Common myeloid progenitor, CD34-positive (primary cell): ENCODE data around the gene SLC22A1.
"Not testable (repeated sequence)": the region's sequence is repeated elsewhere in the genome, so short reads cannot be mapped to it uniquely, and the experiment has no call there.

Source experiments
- CTCF ChIA-PET: fragments of 350-600 bp; sonication (Branson Sonifier 250); formaldehyde crosslinking; loops from one replicate; lab custom pipeline; 2021; ENCODE audit warnings: antibody characterized with exemption; lab: Charles Lee
- POLR2A ChIA-PET: fragments of 350-600 bp; sonication (Branson Sonifier 250); formaldehyde crosslinking; loops from one replicate; lab custom pipeline; 2021; ENCODE audit warnings: antibody characterized with exemption; lab: Charles Lee
- DNase-seq, 3 donors: peaks; one replicate each; pipeline versions ENCODE4 v3.0.0 to v3.0.0-alpha.2; 2013
- H3K27ac ChIP-seq, 2 experiments: 1 replicate in 1 of 2; 2 replicates in 1 of 2; pipeline ENCODE4 v1.7.0; 2013; ENCODE audit warnings: inconsistent platforms in 2 of 2, low read length in 2 of 2, mild to moderate bottlenecking in 2 of 2, low read depth in 1 of 2, moderate library complexity in 1 of 2; ENCODE audit not compliant: severe bottlenecking in 2 of 2, insufficient read depth in 1 of 2, poor library complexity in 1 of 2
- H3K27me3 ChIP-seq, 5 experiments: replicated peaks in 2 of 5; 1 replicate in 3 of 5; 2 replicates in 2 of 5; pipeline versions ENCODE4 v1.6.1 to v1.7.0; 2013; ENCODE audit warnings: low read length in 4 of 5, mild to moderate bottlenecking in 2 of 5, moderate library complexity in 2 of 5, inconsistent platforms in 1 of 5; ENCODE audit not compliant: insufficient read depth in 5 of 5, control insufficient read depth in 4 of 5
- H3K36me3 ChIP-seq, 4 experiments: 1 replicate in 2 of 4; 2 replicates in 2 of 4; pipeline versions ENCODE4 v1.6.1 to v1.7.0; 2013; ENCODE audit warnings: low read length in 3 of 4, control low read depth in 1 of 4, mild to moderate bottlenecking in 1 of 4; ENCODE audit not compliant: control insufficient read depth in 4 of 4, insufficient read depth in 4 of 4
- H3K4me1 ChIP-seq, 4 experiments: 1 replicate in 3 of 4; 2 replicates in 1 of 4; pipeline versions ENCODE4 v1.6.1 to v1.7.1; 2013; ENCODE audit warnings: low read length in 3 of 4, mild to moderate bottlenecking in 3 of 4, control low read depth in 1 of 4, inconsistent platforms in 1 of 4, moderate library complexity in 1 of 4; ENCODE audit not compliant: control insufficient read depth in 4 of 4, insufficient read depth in 4 of 4; ENCODE audit errors: control extremely low read depth in 1 of 4
- H3K4me3 ChIP-seq, 7 experiments: 1 replicate in 4 of 7; 2 replicates in 3 of 7; pipeline versions ENCODE4 v1.5.1 to v1.7.0; 2013; ENCODE audit warnings: mild to moderate bottlenecking in 7 of 7, low read length in 6 of 7, moderate library complexity in 6 of 7, inconsistent platforms in 2 of 7, low read depth in 2 of 7, control low read depth in 1 of 7; ENCODE audit not compliant: insufficient read depth in 4 of 7, control insufficient read depth in 1 of 7; ENCODE audit errors: extremely low read depth in 1 of 7
- H3K9me3 ChIP-seq, 5 experiments: 1 replicate in 4 of 5; 2 replicates in 1 of 5; pipeline versions ENCODE4 v1.6.1 to v1.7.1; 2013; ENCODE audit warnings: low read length in 4 of 5, mild to moderate bottlenecking in 2 of 5, inconsistent platforms in 1 of 5, low read depth in 1 of 5, moderate library complexity in 1 of 5; ENCODE audit not compliant: control insufficient read depth in 4 of 5, insufficient read depth in 2 of 5; ENCODE audit errors: control extremely low read depth in 1 of 5
- WGBS: methylation state at CpG from one replicate; pipeline ENCODE4 v1.1.5; 2013; ENCODE audit not compliant: insufficient coverage; 5-methylcytosine and 5-hydroxymethylcytosine counted together

Gene SLC22A1

DNA sequence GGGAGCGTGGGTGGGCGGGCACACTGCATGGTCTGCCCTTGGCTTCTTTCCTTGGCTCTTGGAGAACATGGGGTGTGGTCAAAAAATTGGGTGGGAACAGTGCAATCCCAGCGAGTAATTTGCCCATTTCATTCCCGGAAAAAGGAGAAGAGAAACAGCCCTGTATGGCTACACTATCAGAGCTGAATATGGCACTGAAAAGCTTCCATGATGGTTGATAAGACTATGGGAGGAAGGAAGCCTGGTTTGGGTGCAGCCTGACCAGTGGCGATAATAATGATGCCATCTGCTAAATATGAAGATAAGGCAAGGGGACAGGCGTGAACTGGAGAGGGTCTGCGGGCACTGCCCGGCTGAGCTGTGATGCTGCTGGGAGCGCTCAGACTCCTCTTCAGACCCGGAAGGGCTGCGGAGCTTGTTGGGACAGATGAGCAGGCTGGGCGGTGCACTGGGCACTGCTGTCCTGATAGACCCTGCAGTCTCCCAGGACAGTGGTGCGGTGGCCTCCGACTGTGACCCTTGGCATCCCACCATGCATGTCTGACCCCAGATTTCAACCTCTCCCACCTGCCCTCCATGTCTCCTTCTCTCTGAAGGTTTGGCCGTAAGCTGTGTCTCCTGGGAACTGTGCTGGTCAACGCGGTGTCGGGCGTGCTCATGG lies 10.2 kb downstream of the SLC22A1 start:
- Histone ChIP-seq H3K36me3 (no peaks in the 10 kb centered on the region), H3K4me3 (no peak overlapping the region), H3K4me1 (peaks cover 0 to 2% (median 0%) of the 10 kb centered on the region in 4 experiments), H3K9me3 (no peaks in the 10 kb centered on the region), H3K27ac (no peak overlapping the region), H3K27me3 (peaks cover 0 to 86% (median 26%) of the 10 kb centered on the region in 5 experiments)
- CTCF ChIA-PET = no interaction called here
- WGBS = 84% methylated on average over 14 of the region's 19 CpGs
- POLR2A ChIA-PET = no interaction called here
- DNase-seq = peak; percentile 6 to 16 (median 6)

GRCh38 chr6:160132297-160132637 lies 10.7 kb downstream of the SLC22A1 start:
- Histone ChIP-seq H3K27me3 (peaks cover 0 to 89% (median 24%) of the 10 kb centered on the region in 5 experiments), H3K4me3 (no peak overlapping the region), H3K27ac (no peak overlapping the region), H3K36me3 (no peaks in the 10 kb centered on the region), H3K4me1 (peaks cover 0 to 2% (median 0%) of the 10 kb centered on the region in 4 experiments), H3K9me3 (no peaks in the 10 kb centered on the region)
- ChIA-PET POLR2A (no interaction called here), CTCF (no interaction called here)
- DNase-seq = no peak
- 100% methylated on average over 1 of the region's 4 CpGs for WGBS

DNA sequence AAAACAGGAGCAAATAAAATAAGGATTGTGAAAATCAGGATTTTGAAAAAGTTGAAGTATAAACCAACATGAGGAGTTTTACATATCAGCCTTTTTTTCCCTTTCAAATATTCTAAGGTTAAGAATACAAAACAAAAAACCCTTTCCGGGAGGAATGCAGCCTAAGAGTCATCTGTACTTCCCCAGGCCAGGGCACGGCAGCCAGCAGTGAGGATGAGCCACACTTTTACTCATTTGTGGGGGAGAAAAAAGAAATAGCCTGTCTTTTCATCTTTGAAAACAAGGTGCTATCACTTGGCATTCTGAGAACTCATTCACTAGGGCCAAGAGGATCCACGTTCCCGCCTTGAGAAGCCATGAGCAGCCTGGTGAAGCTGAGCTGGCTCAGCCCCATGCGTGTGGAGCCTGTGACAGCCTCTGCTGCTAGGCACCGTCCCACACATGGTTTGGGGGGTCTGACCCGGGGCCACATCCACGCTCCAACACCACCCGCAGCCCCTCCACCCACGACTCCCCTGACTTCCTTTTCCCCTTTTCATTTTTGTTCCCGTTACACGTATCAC lies 11.2 kb downstream of the SLC22A1 start:
- 54% methylated on average over 11 of the region's 12 CpGs for WGBS
- CTCF ChIA-PET = no interaction called here
- Histone ChIP-seq H3K27me3 (peaks cover 0 to 90% (median 26%) of the 10 kb centered on the region in 5 experiments), H3K27ac (no peak overlapping the region), H3K36me3 (no peaks in the 10 kb centered on the region), H3K4me1 (peaks cover 0 to 2% (median 0%) of the 10 kb centered on the region in 4 experiments), H3K9me3 (no peaks in the 10 kb centered on the region), H3K4me3 (no peak overlapping the region)
- DNase-seq = no peak
- POLR2A ChIA-PET = no interaction called here

- 83% methylated on average over 45 of the region's 47 CpGs for WGBS
- no peak for DNase-seq
- H3K27me3 ChIP-seq = peaks cover 0 to 83% (median 26%) of the 10 kb centered on the region in 5 experiments
- no peaks in the 10 kb centered on the region for H3K9me3 ChIP-seq
- H3K4me3 ChIP-seq = no peak overlapping the region
- H3K36me3 ChIP-seq = no peaks in the 10 kb centered on the region
- no peak overlapping the region for H3K27ac ChIP-seq
- H3K4me1 ChIP-seq = peaks cover 0 to 2% (median 0%) of the 10 kb centered on the region in 4 experiments
- ChIA-PET POLR2A (no interaction called here), CTCF (no interaction called here)
Measured at GRCh38 chr6:160133441-160134336, 12.1 kb downstream of the SLC22A1 start.

GRCh38 chr6:160134337-160134751 lies 12.7 kb downstream of the SLC22A1 start:
- 96% methylated on average over 15 of the region's 20 CpGs for WGBS
- CTCF ChIA-PET, H3K27ac ChIP-seq, POLR2A ChIA-PET, H3K4me3 ChIP-seq, DNase-seq, H3K36me3 ChIP-seq, H3K4me1 ChIP-seq, H3K9me3 ChIP-seq: not testable (repeated sequence)
- H3K27me3 ChIP-seq = peaks cover 0 to 76% (median 26%) of the 10 kb centered on the region in 5 experiments

DNA sequence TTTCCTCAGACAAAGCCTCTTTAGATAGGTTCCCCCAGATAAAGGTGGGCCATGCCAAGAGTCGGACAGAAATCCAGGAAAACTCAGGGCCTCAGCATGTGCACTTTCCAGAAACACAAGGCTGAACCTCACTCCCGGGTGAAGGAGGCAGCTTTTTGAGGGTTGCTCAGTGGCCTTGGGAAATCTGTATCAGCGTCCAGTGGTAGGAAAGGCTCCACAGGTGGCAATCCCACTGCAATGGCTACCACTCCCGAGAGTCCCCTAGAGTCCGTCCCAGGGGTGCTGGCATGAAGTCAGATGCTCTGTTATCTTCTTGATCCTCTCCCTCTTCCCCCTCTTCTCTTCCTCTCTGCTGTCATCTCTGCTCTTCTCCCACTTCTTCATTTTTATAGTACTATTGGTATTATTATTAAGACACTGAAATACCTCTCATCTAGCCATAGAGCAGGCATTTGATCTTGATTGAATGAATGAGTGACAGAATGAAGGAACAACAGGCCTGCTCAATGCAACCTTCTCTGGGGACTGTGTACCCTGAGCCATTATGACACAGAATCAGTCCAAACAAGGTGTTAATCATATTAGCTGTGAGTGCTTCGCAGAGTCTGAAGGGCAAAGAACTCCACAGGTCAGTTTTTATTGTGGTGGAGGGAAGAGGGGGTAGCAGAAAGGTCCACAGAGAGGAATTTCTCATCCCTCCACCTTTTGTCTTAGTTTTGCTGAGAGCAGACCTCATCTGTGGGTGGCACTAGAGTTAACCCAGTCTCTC lies 13.3 kb downstream of the SLC22A1 start:
- peaks cover 0 to 76% (median 26%) of the 10 kb centered on the region in 5 experiments for H3K27me3 ChIP-seq
- no peaks in the 10 kb centered on the region for H3K9me3 ChIP-seq
- ChIA-PET CTCF (no interaction called here), POLR2A (no interaction called here)
- H3K4me1 ChIP-seq = peaks cover 0 to 2% (median 0%) of the 10 kb centered on the region in 4 experiments
- 100% methylated on average over 4 of the region's 6 CpGs for WGBS
- H3K36me3 ChIP-seq = no peaks in the 10 kb centered on the region
- no peak for DNase-seq
- H3K27ac ChIP-seq = no peak overlapping the region
- H3K4me3 ChIP-seq = no peak overlapping the region
